Panc1 (cell line): ENCODE results near the gene RAD51C.

Source experiments
- TF ChIP-seq, protein P1 (sequence below): fragments of 450-650 bp; IDR thresholded peaks from 2 replicates; pipeline ENCODE4 v1.5.1; 2017; ENCODE audit warnings: mild to moderate bottlenecking
- TF ChIP-seq, protein P2 (sequence below), 2 experiments: IDR thresholded peaks; 2 replicates each; pipeline ENCODE4 v1.6.1; 2011 to 2012; ENCODE audit warnings: low read depth in 2 of 2, control low read depth in 1 of 2, low read length in 1 of 2, mild to moderate bottlenecking in 1 of 2, moderate library complexity in 1 of 2; ENCODE audit not compliant: insufficient read depth in 1 of 2

DNA sequence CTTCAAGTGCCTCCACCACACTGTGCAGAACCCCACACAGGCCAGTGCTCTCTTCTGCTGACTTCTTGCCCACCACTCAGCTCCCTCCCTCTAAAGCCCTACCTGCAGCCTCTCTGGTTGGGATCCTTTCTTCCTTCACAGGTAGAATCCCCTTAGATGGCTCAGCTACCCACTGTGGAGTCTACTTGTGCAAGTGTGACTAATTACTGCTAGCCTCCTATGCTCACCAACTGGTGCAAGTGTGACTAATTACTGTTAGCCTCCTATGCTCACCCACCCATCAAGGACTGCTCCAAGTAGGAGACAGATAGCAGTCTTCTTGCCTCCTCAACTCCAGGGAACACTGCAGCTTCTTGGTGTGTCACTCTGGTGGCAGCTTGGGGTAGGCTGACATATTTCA, 44.2 kb upstream of the RAD51C start:
- TF ChIP-seq, protein P1, sequence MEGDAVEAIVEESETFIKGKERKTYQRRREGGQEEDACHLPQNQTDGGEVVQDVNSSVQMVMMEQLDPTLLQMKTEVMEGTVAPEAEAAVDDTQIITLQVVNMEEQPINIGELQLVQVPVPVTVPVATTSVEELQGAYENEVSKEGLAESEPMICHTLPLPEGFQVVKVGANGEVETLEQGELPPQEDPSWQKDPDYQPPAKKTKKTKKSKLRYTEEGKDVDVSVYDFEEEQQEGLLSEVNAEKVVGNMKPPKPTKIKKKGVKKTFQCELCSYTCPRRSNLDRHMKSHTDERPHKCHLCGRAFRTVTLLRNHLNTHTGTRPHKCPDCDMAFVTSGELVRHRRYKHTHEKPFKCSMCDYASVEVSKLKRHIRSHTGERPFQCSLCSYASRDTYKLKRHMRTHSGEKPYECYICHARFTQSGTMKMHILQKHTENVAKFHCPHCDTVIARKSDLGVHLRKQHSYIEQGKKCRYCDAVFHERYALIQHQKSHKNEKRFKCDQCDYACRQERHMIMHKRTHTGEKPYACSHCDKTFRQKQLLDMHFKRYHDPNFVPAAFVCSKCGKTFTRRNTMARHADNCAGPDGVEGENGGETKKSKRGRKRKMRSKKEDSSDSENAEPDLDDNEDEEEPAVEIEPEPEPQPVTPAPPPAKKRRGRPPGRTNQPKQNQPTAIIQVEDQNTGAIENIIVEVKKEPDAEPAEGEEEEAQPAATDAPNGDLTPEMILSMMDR, result no peak
- TF ChIP-seq, protein P2, sequence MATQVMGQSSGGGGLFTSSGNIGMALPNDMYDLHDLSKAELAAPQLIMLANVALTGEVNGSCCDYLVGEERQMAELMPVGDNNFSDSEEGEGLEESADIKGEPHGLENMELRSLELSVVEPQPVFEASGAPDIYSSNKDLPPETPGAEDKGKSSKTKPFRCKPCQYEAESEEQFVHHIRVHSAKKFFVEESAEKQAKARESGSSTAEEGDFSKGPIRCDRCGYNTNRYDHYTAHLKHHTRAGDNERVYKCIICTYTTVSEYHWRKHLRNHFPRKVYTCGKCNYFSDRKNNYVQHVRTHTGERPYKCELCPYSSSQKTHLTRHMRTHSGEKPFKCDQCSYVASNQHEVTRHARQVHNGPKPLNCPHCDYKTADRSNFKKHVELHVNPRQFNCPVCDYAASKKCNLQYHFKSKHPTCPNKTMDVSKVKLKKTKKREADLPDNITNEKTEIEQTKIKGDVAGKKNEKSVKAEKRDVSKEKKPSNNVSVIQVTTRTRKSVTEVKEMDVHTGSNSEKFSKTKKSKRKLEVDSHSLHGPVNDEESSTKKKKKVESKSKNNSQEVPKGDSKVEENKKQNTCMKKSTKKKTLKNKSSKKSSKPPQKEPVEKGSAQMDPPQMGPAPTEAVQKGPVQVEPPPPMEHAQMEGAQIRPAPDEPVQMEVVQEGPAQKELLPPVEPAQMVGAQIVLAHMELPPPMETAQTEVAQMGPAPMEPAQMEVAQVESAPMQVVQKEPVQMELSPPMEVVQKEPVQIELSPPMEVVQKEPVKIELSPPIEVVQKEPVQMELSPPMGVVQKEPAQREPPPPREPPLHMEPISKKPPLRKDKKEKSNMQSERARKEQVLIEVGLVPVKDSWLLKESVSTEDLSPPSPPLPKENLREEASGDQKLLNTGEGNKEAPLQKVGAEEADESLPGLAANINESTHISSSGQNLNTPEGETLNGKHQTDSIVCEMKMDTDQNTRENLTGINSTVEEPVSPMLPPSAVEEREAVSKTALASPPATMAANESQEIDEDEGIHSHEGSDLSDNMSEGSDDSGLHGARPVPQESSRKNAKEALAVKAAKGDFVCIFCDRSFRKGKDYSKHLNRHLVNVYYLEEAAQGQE (IDR thresholded peaks at IDR 0.05; ENCODE audit: insufficient read depth in 1 of 2, low read depth in 2 of 2, low read length in 1 of 2), result no peak
